Uterus (tissue), 4 donors: ENCODE results near the gene POPDC2. TPM values are rescaled to one million over a fixed set of nuclear protein-coding genes. Genes with fewer than 3 reads are reported as not detected.

Experiments used
- DNase-seq, 2 donors: peaks; one replicate each; pipeline ENCODE4 v3.0.0-alpha.2; 2019 to 2020
- H3K27ac ChIP-seq, 2 donors: fragments of 200-600 bp; sonication (generic); 1 replicate in 1 of 2; 2 replicates in 1 of 2; pipeline ENCODE4 v1.5.1; 2016 to 2018
- H3K27me3 ChIP-seq, 2 donors: fragments of 200-600 bp; sonication (generic); one replicate each; pipeline ENCODE4 v1.5.1; 2018 to 2019; ENCODE audit warnings: control low read depth in 1 of 2
- H3K36me3 ChIP-seq, 2 donors: fragments of 200-600 bp; sonication (generic); one replicate each; pipeline ENCODE4 v1.5.1; 2019; ENCODE audit warnings: control low read depth in 1 of 2
- H3K4me1 ChIP-seq, 2 donors: fragments of 200-600 bp; sonication (generic); one replicate each; pipeline ENCODE4 v1.5.1; 2018 to 2019; ENCODE audit warnings: control low read depth in 1 of 2
- H3K4me3 ChIP-seq, 2 donors: fragments of 200-600 bp; sonication (generic); 1 replicate in 1 of 2; 2 replicates in 1 of 2; pipeline ENCODE4 v1.5.1; 2018 to 2019; ENCODE audit warnings: mild to moderate bottlenecking in 1 of 2
- H3K9me3 ChIP-seq, 2 donors: fragments of 200-600 bp; sonication (generic); one replicate each; pipeline ENCODE4 v1.5.1; 2019; ENCODE audit warnings: control low read depth in 1 of 2
- CTCF ChIP-seq, 4 experiments: fragments of 200-600 bp in 2 of 4; fragments of 450-650 bp in 2 of 4; sonication (generic) in 2 of 4; IDR thresholded peaks; one replicate each; pipeline ENCODE4 v1.5.1; 2016 to 2019; ENCODE audit warnings: antibody characterized with exemption in 4 of 4, mild to moderate bottlenecking in 2 of 4, moderate library complexity in 1 of 4
- POLR2A ChIP-seq, 2 donors: fragments of 450-650 bp; IDR thresholded peaks; one replicate each; pipeline ENCODE4 v1.6.1; 2016; ENCODE audit warnings: antibody characterized with exemption in 2 of 2, mild to moderate bottlenecking in 1 of 2, moderate library complexity in 1 of 2
- intact Hi-C: fragments of 100-400 bp; cut with DNase I; formaldehyde crosslinking; loops from one replicate; pipeline ENCODE4 v1.15.1; 2023; ENCODE audit warnings: low total_unique reads
- total RNA-seq, 4 donors: library from RNA; depleted of rRNA in 3 of 4; stranded (reverse); fragments of >200 nt in 3 of 4; gene quantifications; one replicate each; pipeline versions ENCODE4 v1.1.0 to v1.2.4, GENCODE V29; 2014 to 2023
- donor health status: DM: yes; HTN: yes; CAD: no.

The POPDC2 gene
- total RNA-seq, 4 donors from 2014 or later: 4.9 to 35.3 (median 7.9) TPM

GRCh38 chr3:119601154-119601553 lies 59.2 kb downstream of the POPDC2 start:
- no peaks in the 10 kb centered on the region for H3K36me3 ChIP-seq
- H3K4me1 ChIP-seq: no peaks in the 10 kb centered on the region
- intact Hi-C loops: no loop called here
- H3K9me3 ChIP-seq: no peaks in the 10 kb centered on the region
- TF ChIP-seq POLR2A (IDR thresholded peaks at IDR 0.05): no peak
- TF ChIP-seq CTCF (IDR thresholded peaks at IDR 0.05): no peak
- H3K27ac ChIP-seq: peak overlapping the region in 1 of 2 donors; percentile 40
- DNase-seq: no peak
- no peaks in the 10 kb centered on the region for H3K27me3 ChIP-seq
- no peak overlapping the region for H3K4me3 ChIP-seq

- DNase-seq: no peak
- intact Hi-C loops: no loop called here
- Histone ChIP-seq H3K36me3 (no peaks in the 10 kb centered on the region), H3K27ac (peak overlapping the region in 1 of 2 donors; percentile 40), H3K4me3 (no peak overlapping the region), H3K9me3 (no peaks in the 10 kb centered on the region), H3K27me3 (no peaks in the 10 kb centered on the region), H3K4me1 (no peaks in the 10 kb centered on the region)
- TF ChIP-seq POLR2A (IDR thresholded peaks at IDR 0.05) (no peak), CTCF (IDR thresholded peaks at IDR 0.05) (no peak)
These were observed 59.7 kb downstream of the POPDC2 start for GRCh38 chr3:119600732-119601131.

- intact Hi-C loops: no loop called here
- no peak for DNase-seq
- Histone ChIP-seq H3K4me1 (no peaks in the 10 kb centered on the region), H3K27me3 (no peaks in the 10 kb centered on the region), H3K9me3 (no peaks in the 10 kb centered on the region), H3K36me3 (no peaks in the 10 kb centered on the region), H3K4me3 (no peak overlapping the region), H3K27ac (peak overlapping the region in 1 of 2 donors; percentile 52)
- TF ChIP-seq POLR2A (IDR thresholded peaks at IDR 0.05) (no peak), CTCF (IDR thresholded peaks at IDR 0.05) (no peak)
These were observed 60.7 kb downstream of the POPDC2 start for GRCh38 chr3:119599558-119600174.

GRCh38 chr3:119598410-119599098 lies 61.8 kb downstream of the POPDC2 start:
- no peaks in the 10 kb centered on the region for H3K27me3 ChIP-seq
- no peaks in the 10 kb centered on the region for H3K9me3 ChIP-seq
- no peaks in the 10 kb centered on the region for H3K36me3 ChIP-seq
- TF ChIP-seq CTCF (IDR thresholded peaks at IDR 0.05): no peak
- no peak for TF ChIP-seq POLR2A (IDR thresholded peaks at IDR 0.05)
- intact Hi-C loops: no loop called here
- peak overlapping the region; percentile 50 to 52 for H3K27ac ChIP-seq
- H3K4me1 ChIP-seq: no peaks in the 10 kb centered on the region
- no peak for DNase-seq
- no peak overlapping the region for H3K4me3 ChIP-seq

- intact Hi-C loops: no loop called here
- Histone ChIP-seq H3K27me3 (no peaks in the 10 kb centered on the region), H3K9me3 (no peaks in the 10 kb centered on the region), H3K4me3 (no peak within 1 kb of the TSS), H3K4me1 (no peaks in the 10 kb centered on the region), H3K27ac (peak within 1 kb of the TSS; percentile 50 to 52), H3K36me3 (no peaks in the 10 kb centered on the region)
- TF ChIP-seq POLR2A (IDR thresholded peaks at IDR 0.05): no peak
- TF ChIP-seq CTCF (IDR thresholded peaks at IDR 0.05): no peak
- DNase-seq: no peak
These were observed 62.7 kb downstream of the POPDC2 start, which contains the start of gene PLA1A for GRCh38 chr3:119597548-119598288. TSS of gene PLA1A (plus strand) at chr3:119597885. CDS start at chr3:119597914, 29 bp downstream.
